IMR-90 (cell line): ENCODE results near the gene GSE1. TPM values are rescaled to one million over a fixed set of nuclear protein-coding genes. Genes with fewer than 3 reads are reported as not detected.

Source experiments
- ATAC-seq: fragments of 200-7000 bp; cut with Tn5 transposase; 2 replicates; pipeline ENCODE4 v1.9.1; 2020; ENCODE audit warnings: low read depth, mild to moderate bottlenecking, moderate library complexity
- BruUV-seq: library from RNA; stranded (reverse); fragments of 400-500 nt; replicated peaks from 2 replicates; lab custom pipeline; 2021; lab: Mats Ljungman, UMichigan
- CTCF ChIA-PET: fragments of 300-600 bp; formaldehyde crosslinking; extraction: SDS; loops from one replicate; lab custom pipeline; 2021; ENCODE audit warnings: antibody characterized with exemption; lab: Yijun Ruan, JAX
- POLR2A ChIA-PET: fragments of 300-600 bp; sonication (Branson Sonifier 250); formaldehyde crosslinking; loops from one replicate; lab custom pipeline; 2022; ENCODE audit warnings: antibody characterized with exemption; ENCODE audit not compliant: unreplicated experiment; lab: Charles Lee
- DNase-seq: peaks from one replicate; pipeline ENCODE4 v3.0.0; 2013
- H2AFZ ChIP-seq: replicated peaks from 2 replicates; pipeline ENCODE3; 2013; ENCODE audit warnings: low read length, mild to moderate bottlenecking; ENCODE audit not compliant: poor library complexity
- H2AK5ac ChIP-seq: 2 replicates; pipeline ENCODE4 v1.6.1; 2013; ENCODE audit warnings: low read depth, low read length, inconsistent platforms
- H2AK9ac ChIP-seq: replicated peaks from 2 replicates; pipeline ENCODE3; 2013; ENCODE audit warnings: mild to moderate bottlenecking, low read depth, low read length, moderate library complexity; ENCODE audit not compliant: poor library complexity
- H2BK120ac ChIP-seq: 2 replicates; pipeline ENCODE4 v1.6.1; 2013; ENCODE audit warnings: low read depth, low read length, inconsistent platforms
- H2BK15ac ChIP-seq: 3 replicates; pipeline ENCODE4 v1.6.1; 2013; ENCODE audit warnings: low read depth, low read length, inconsistent platforms
- H2BK20ac ChIP-seq: 2 replicates; pipeline ENCODE4 v1.6.1; 2013; ENCODE audit warnings: low read depth, mild to moderate bottlenecking, inconsistent platforms, low read length, moderate library complexity
- H2BK5ac ChIP-seq: 2 replicates; pipeline ENCODE4 v1.6.1; 2013; ENCODE audit warnings: mild to moderate bottlenecking, low read depth, low read length, inconsistent platforms; ENCODE audit not compliant: poor library complexity, severe bottlenecking
- H3K14ac ChIP-seq: replicated peaks from 2 replicates; pipeline ENCODE4 v1.6.1; 2013; ENCODE audit warnings: low read depth, low read length, inconsistent platforms
- H3K18ac ChIP-seq: 2 replicates; pipeline ENCODE4 v1.6.1; 2013; ENCODE audit warnings: low read depth, low read length, control low read depth
- H3K23ac ChIP-seq: 2 replicates; pipeline ENCODE4 v1.6.1; 2013; ENCODE audit warnings: low read depth, low read length, inconsistent platforms
- H3K27ac ChIP-seq: 2 replicates; pipeline ENCODE4 v1.5.1; 2013; ENCODE audit warnings: mild to moderate bottlenecking, control low read depth, low read length; ENCODE audit not compliant: insufficient read depth
- H3K27me3 ChIP-seq: 2 replicates; pipeline ENCODE4 v1.6.1; 2013; ENCODE audit warnings: low read length; ENCODE audit not compliant: control insufficient read depth, insufficient read depth
- H3K36me3 ChIP-seq: 2 replicates; pipeline ENCODE4 v1.6.1; 2013; ENCODE audit warnings: low read length, mixed read lengths; ENCODE audit not compliant: control insufficient read depth, insufficient read depth
- H3K4ac ChIP-seq: 2 replicates; pipeline ENCODE4 v1.6.1; 2013; ENCODE audit warnings: low read depth, low read length, inconsistent platforms
- H3K4me1 ChIP-seq: 2 replicates; pipeline ENCODE4 v1.6.1; 2013; ENCODE audit warnings: low read length, mixed read lengths; ENCODE audit not compliant: control insufficient read depth, insufficient read depth
- H3K4me2 ChIP-seq: 2 replicates; pipeline ENCODE4 v1.6.1; 2013; ENCODE audit warnings: low read depth, mild to moderate bottlenecking, control low read depth, low read length, moderate library complexity
- H3K4me3 ChIP-seq: 2 replicates; pipeline ENCODE4 v1.5.1; 2013; ENCODE audit warnings: low read depth, mild to moderate bottlenecking, control low read depth, low read length, moderate library complexity; ENCODE audit not compliant: insufficient read depth
- H3K56ac ChIP-seq: 2 replicates; pipeline ENCODE4 v1.6.1; 2013; ENCODE audit warnings: low read length, inconsistent platforms; ENCODE audit not compliant: insufficient read depth; ENCODE audit errors: extremely low read depth
- H3K79me1 ChIP-seq, 2 experiments: 2 replicates each; pipeline ENCODE4 v1.6.1; 2013; ENCODE audit warnings: low read length in 2 of 2, inconsistent platforms in 1 of 2, low read depth in 1 of 2
- H3K9ac ChIP-seq: 2 replicates; pipeline ENCODE4 v1.6.1; 2013; ENCODE audit warnings: low read depth, low read length, control low read depth
- H3K9me1 ChIP-seq: 2 replicates; pipeline ENCODE4 v1.6.1; 2013; ENCODE audit warnings: low read length, inconsistent platforms; ENCODE audit not compliant: insufficient read depth
- H3K9me3 ChIP-seq: 2 replicates; pipeline ENCODE4 v1.6.1; 2013; ENCODE audit warnings: low read length; ENCODE audit not compliant: control insufficient read depth, insufficient read depth
- H4K20me1 ChIP-seq: 2 replicates; pipeline ENCODE4 v1.6.1; 2013; ENCODE audit warnings: low read length, inconsistent platforms; ENCODE audit not compliant: insufficient read depth
- H4K5ac ChIP-seq: 2 replicates; pipeline ENCODE4 v1.6.1; 2013; ENCODE audit warnings: mild to moderate bottlenecking, low read depth, low read length, control low read depth
- H4K8ac ChIP-seq, 2 experiments: 2 replicates each; pipeline ENCODE4 v1.6.1; 2013; ENCODE audit warnings: low read depth in 2 of 2, low read length in 2 of 2, control low read depth in 1 of 2, inconsistent platforms in 1 of 2
- H4K91ac ChIP-seq: 2 replicates; pipeline ENCODE4 v1.6.1; 2013; ENCODE audit warnings: low read depth, low read length, inconsistent platforms; ENCODE audit not compliant: insufficient read depth
- BHLHE40 ChIP-seq: fragments of 150-350 bp; IDR thresholded peaks from 2 replicates; pipeline ENCODE4 v1.6.1; 2016; ENCODE audit warnings: mild to moderate bottlenecking, low read depth, low read length
- CEBPB ChIP-seq: IDR thresholded peaks from 2 replicates; pipeline ENCODE4 v1.6.1; 2012; ENCODE audit warnings: low read depth, low read length, improper control_type of control experiment
- CTCF ChIP-seq: conservative IDR thresholded peaks from 2 replicates; pipeline ENCODE4 v1.5.1; 2012; ENCODE audit warnings: mild to moderate bottlenecking, low read depth, low read length, improper control_type of control experiment
- ELK1 ChIP-seq: fragments of 150-350 bp; IDR thresholded peaks from 2 replicates; pipeline ENCODE4 v1.6.1; 2016; ENCODE audit warnings: low read depth, mild to moderate bottlenecking, low read length, moderate library complexity, borderline replicate concordance
- FOS ChIP-seq: fragments of 150-350 bp; IDR thresholded peaks from 2 replicates; pipeline ENCODE4 v1.6.1; 2016; ENCODE audit warnings: low read depth, low read length
- MAFK ChIP-seq: IDR thresholded peaks from 2 replicates; pipeline ENCODE4 v1.6.1; 2012; ENCODE audit warnings: low read depth, low read length, improper control_type of control experiment
- MAZ ChIP-seq: IDR thresholded peaks from 2 replicates; pipeline ENCODE4 v1.6.1; 2012; ENCODE audit warnings: low read depth, mild to moderate bottlenecking, low read length, improper control_type of control experiment, moderate library complexity, borderline replicate concordance
- MXI1 ChIP-seq: IDR thresholded peaks from 2 replicates; pipeline ENCODE4 v1.6.1; 2012; ENCODE audit warnings: low read depth, mild to moderate bottlenecking, low read length, moderate library complexity, borderline replicate concordance
- RAD21 ChIP-seq: IDR thresholded peaks from 2 replicates; pipeline ENCODE4 v1.6.1; 2012; ENCODE audit warnings: low read length, improper control_type of control experiment
- USF2 ChIP-seq: fragments of 150-350 bp; IDR thresholded peaks from 2 replicates; pipeline ENCODE4 v1.6.1; 2017; ENCODE audit warnings: mild to moderate bottlenecking, antibody characterized with exemption, low read length, low read depth
- WGBS, 2 experiments: methylation state at CpG; one replicate each; pipeline versions ENCODE4 v1.1.5 to v1.1.7; 2013; ENCODE audit warnings: missing lambda C conversion rate in 2 of 2; ENCODE audit not compliant: insufficient read length in 1 of 2; ENCODE audit errors: extremely low coverage in 2 of 2; 5-methylcytosine and 5-hydroxymethylcytosine counted together
- dilution Hi-C: fragments of 300-500 bp; cut with HindIII; formaldehyde crosslinking; loops from one replicate; pipeline ENCODE4 v1.14.3; 2018; ENCODE audit warnings: low sequenced_read_pairs; ENCODE audit not compliant: unreplicated experiment
- in situ Hi-C: fragments of 300-500 bp; cut with MboI; formaldehyde crosslinking; loops from 3 replicates; pipeline ENCODE4 v1.14.3; 2019; ENCODE audit warnings: low sequenced_read_pairs, inconsistent platforms, mixed read lengths
- intact Hi-C: fragments of 100-400 bp; cut with micrococcal nuclease; formaldehyde crosslinking; loops from 2 replicates; pipeline ENCODE4 v1.10.0; 2022
- polyA plus RNA-seq, 3 experiments: library from polyadenylated mRNA; depleted of rRNA; stranded (reverse); fragments of >200 nt; gene quantifications; 2 replicates each; pipeline ENCODE4 v1.2.3, GENCODE V29; 2012; ENCODE audit warnings: low replicate concordance in 1 of 3
- total RNA-seq: library from RNA; depleted of rRNA; stranded (reverse); fragments of >200 nt; gene quantifications from 2 replicates; pipeline ENCODE4 v1.2.3, GENCODE V29; 2012

GSE1 gene
- total and polyA plus RNA-seq, 2 of the 4 experiments (the other 2 are of a cell fraction), result 14.9 to 25.5 TPM

GRCh38 chr16:85662976-85663830, 50.1 kb downstream of the GSE1 start:
- peaks cover 80% of the 10 kb centered on the region for H3K36me3 ChIP-seq
- no peaks in the 10 kb centered on the region for H3K9me3 ChIP-seq
- no peak overlapping the region for H3K56ac ChIP-seq
- dilution Hi-C loops (no loop called here), in situ Hi-C loops (no loop called here), intact Hi-C loops (no loop called here)
- no peak overlapping the region for H2AFZ ChIP-seq
- peak overlapping the region; percentile 19 for H2AK9ac ChIP-seq
- no peak overlapping the region for H2AK5ac ChIP-seq
- H2BK20ac ChIP-seq, result no peak overlapping the region
- WGBS, 2 experiments, result 95% methylated on average over 11 of the region's 38 CpGs; no CpG with 5 or more reads in 1 of the 2 experiments
- no peak overlapping the region for H3K14ac ChIP-seq
- H3K23ac ChIP-seq, result no peak overlapping the region
- no peaks in the 10 kb centered on the region for H3K27me3 ChIP-seq
- POLR2A ChIA-PET, result no interaction called here
- H3K4me1 ChIP-seq, result no peaks in the 10 kb centered on the region
- ATAC-seq (no peak), DNase-seq (no peak)
- no peak overlapping the region for H3K18ac ChIP-seq
- peaks cover 3% of the 10 kb centered on the region; the same call in 1 of the 2 replicates for H3K9me1 ChIP-seq
- no peak overlapping the region for H4K5ac ChIP-seq
- BruUV-seq, result no TSS peak
- TF ChIP-seq MAFK (no peak), BHLHE40 (no peak), MXI1 (no peak), MAZ (no peak), FOS (no peak), USF2 (no peak), ELK1 (no peak), CEBPB (no peak), CTCF (no peak), RAD21 (no peak)
- H3K4me3 ChIP-seq, result no peak overlapping the region
- H3K27ac ChIP-seq, result no peak overlapping the region
- H3K4ac ChIP-seq, result no peak overlapping the region
- H2BK5ac ChIP-seq, result no peak overlapping the region
- H3K9ac ChIP-seq, result no peak overlapping the region
- CTCF ChIA-PET, result no interaction called here
- H4K20me1 ChIP-seq, result peaks cover 9% of the 10 kb centered on the region; the same call in 1 of the 2 replicates
- H3K4me2 ChIP-seq, result no peak overlapping the region
- H2BK120ac ChIP-seq, result no peak overlapping the region
- H3K79me1 ChIP-seq, result peaks cover 0 to 12% of the 10 kb centered on the region in 2 experiments; a peak in 1 of 4 replicates
- H2BK15ac ChIP-seq, result no peak overlapping the region
- H4K8ac ChIP-seq, result no peak overlapping the region
- no peak overlapping the region for H4K91ac ChIP-seq
